ENCODE data around the gene FARS2.

- TF ChIP-seq, protein P1, sequence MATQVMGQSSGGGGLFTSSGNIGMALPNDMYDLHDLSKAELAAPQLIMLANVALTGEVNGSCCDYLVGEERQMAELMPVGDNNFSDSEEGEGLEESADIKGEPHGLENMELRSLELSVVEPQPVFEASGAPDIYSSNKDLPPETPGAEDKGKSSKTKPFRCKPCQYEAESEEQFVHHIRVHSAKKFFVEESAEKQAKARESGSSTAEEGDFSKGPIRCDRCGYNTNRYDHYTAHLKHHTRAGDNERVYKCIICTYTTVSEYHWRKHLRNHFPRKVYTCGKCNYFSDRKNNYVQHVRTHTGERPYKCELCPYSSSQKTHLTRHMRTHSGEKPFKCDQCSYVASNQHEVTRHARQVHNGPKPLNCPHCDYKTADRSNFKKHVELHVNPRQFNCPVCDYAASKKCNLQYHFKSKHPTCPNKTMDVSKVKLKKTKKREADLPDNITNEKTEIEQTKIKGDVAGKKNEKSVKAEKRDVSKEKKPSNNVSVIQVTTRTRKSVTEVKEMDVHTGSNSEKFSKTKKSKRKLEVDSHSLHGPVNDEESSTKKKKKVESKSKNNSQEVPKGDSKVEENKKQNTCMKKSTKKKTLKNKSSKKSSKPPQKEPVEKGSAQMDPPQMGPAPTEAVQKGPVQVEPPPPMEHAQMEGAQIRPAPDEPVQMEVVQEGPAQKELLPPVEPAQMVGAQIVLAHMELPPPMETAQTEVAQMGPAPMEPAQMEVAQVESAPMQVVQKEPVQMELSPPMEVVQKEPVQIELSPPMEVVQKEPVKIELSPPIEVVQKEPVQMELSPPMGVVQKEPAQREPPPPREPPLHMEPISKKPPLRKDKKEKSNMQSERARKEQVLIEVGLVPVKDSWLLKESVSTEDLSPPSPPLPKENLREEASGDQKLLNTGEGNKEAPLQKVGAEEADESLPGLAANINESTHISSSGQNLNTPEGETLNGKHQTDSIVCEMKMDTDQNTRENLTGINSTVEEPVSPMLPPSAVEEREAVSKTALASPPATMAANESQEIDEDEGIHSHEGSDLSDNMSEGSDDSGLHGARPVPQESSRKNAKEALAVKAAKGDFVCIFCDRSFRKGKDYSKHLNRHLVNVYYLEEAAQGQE (IDR thresholded peaks at IDR 0.05; ENCODE audit: borderline replicate concordance): no peak
- TF ChIP-seq, protein P1 (CRISPR knock-in tag; IDR thresholded peaks at IDR 0.05; ENCODE audit: low read depth): no peak
- TF ChIP-seq EZH2 (IDR thresholded peaks at IDR 0.05; ENCODE audit: borderline replicate concordance, low read depth, low read length) (no peak), CREM (IDR thresholded peaks at IDR 0.05; ENCODE audit: low read depth) (no peak), BACH1 (tag; IDR thresholded peaks at IDR 0.05) (no peak), SIN3A (IDR thresholded peaks at IDR 0.05; ENCODE audit: borderline replicate concordance in 2 of 2, control insufficient read depth in 1 of 2, low read depth in 2 of 2, low read length in 2 of 2) (no peak), MYC (IDR thresholded peaks at IDR 0.05; ENCODE audit: low read depth, low read length) (no peak), MYC (CRISPR knock-in tag; IDR thresholded peaks at IDR 0.05; ENCODE audit: borderline replicate concordance, low read depth) (no peak), KLF1 (tag; IDR thresholded peaks at IDR 0.05) (no peak), ZBTB1 (CRISPR knock-in tag; IDR thresholded peaks at IDR 0.05; ENCODE audit: borderline replicate concordance, low read depth) (no peak)
Observed at GRCh38 chr6:5776706-5777390, 515.5 kb downstream of the FARS2 start.
